Ecto neural progenitor cell (in vitro differentiated cells): ENCODE data around the gene TNFAIP8L3.
"Not testable (repeated sequence)": the region's sequence is repeated elsewhere in the genome, so short reads cannot be mapped to it uniquely, and the experiment has no call there.

ENCODE experiments used
- DNase-seq: peaks from one replicate; pipeline ENCODE4 v3.0.0-alpha.2; 2018; ENCODE audit warnings: low spot score

TNFAIP8L3 gene

DNA sequence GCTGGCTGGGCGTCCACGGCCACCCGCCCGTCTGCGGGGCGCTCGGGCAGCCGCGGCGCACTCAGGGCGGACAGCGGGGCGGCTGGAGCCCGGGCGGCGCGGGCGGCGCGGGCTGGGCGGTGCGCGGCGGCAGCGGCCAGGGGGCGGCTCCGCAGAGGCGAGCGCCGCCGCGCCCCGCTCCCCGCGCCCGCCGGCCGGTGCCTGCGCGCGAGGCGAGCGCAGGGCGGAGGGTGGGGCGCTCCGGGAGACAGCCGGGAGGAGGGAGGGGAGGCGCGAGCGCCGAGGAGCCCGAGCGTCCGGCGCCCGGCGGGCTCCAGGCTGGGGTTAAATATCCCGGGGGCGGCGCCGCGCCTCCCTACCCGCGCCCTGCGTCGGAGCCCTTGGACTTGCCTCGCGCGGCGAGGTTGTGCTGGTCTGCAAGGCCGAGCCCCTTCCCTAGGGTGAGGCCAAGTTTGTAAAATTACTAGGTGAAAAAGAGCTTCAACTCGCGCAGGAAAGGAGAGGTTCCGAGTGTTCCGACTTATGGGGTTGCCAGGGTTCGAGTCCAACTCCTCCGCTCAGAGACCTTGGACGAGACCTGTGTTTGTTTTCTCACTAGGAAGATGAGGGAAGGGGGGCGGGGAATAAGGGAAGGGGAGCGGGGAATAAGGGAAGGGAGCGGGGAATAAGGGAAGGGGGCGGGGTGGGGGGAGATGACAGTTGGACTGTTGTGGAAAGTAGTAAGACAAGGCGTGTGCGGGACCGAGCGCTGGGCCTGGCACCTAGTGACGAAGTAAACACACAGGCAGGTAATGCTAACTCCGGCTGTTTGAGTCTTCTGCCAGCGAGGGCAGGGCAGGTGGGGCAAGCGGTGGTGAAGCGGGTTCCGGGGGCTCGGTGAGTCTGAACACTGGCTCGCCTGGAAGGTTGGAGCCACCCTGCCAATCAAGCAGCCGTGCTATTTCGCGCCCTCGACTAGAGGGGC lies at the start of gene TNFAIP8L3:
TSS of gene TNFAIP8L3 (minus strand) at position 301 of the 964 bp plus-strand sequence. CDS start 311 bp downstream, outside the sequence.
- peak; percentile 52 for DNase-seq

DNA sequence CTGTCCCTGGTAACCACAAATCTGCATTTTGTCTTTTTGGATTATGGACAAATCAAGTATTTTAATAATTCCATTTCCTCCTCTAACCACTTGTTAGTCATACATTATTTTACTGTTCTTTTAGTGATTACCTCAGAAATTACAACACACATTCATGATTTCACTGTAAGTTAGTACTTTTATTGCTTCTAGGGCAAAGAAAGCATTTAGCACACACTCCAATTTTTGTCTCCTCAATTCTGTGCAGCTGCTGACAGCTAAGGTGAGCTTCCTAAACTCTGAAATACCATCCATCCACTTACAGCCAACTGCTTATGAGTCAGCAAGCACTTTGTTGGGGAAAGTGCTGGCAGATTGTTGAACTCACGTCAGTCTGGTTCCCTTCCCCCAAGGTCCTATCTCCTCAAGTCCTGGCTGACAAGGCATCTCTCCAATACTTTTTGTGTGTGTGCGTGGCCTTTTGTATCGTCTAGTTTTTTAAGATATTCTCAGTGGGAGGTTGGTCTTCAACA lies 49.4 kb upstream of the TNFAIP8L3 start:
- no peak for DNase-seq

DNA sequence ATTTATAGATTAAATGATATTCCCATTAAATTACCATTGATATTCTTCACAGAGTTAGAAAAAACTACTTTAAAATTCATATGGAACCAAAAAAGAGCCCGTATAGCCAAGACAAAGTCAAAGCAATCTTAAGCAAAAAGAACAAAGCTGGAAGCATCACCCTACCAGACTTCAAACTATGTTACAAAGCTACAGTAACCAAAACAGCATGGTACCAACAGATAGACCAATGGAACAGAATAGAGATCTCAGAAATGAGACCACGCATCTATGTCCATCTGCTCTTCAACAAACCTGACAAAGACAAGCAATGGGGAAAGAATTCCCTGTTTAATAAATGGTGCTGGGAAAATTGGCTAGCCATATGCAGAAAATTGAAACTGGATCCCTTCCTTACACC lies 45.6 kb upstream of the TNFAIP8L3 start:
- not testable (repeated sequence) for DNase-seq

DNA sequence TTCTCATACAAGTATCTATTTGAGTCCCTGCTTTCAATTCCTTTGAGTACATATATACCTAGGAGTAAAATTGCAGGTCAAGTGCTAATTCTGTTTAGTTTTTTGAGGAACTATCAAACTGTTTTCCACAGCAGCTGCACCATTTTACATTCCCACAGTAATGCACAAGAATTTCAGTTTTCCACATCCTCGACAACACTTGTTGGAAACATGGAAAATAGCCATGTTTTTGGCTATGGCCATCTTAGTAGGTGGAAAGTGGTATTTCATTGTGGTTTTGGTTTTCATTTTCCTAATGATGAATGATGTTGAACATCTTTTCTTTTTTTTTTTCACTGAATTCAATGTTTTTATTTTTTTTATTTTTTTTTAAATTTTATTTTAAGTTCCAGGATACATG lies 44.4 kb upstream of the TNFAIP8L3 start:
- no peak for DNase-seq

DNA sequence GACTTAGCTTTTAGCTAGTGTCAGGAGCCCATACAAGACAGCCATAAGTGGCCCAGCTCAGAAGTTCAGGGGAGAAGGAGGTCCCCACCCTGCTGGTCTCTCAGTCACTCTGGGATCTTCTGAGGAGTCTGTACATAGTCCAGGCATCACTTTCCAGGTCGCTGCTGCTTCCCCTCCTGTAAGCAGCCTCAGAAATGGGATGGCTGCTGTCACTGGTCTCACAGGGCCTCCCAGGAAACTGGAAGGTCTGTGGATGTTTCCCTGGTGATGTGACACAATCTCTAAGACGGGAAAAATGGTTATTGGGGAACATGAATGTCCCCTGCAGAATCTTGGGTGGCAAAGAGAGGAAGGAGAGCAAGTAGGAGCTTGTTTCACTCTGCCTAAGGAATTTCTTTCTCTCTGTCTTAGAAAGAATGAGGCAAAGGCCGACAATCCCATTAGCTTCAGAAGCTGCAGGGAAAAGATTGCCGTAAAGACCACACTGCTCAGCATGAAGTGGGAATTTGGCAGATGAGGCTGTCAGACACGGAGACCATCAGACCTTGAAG lies 43.2 kb upstream of the TNFAIP8L3 start:
- DNase-seq = no peak

DNA sequence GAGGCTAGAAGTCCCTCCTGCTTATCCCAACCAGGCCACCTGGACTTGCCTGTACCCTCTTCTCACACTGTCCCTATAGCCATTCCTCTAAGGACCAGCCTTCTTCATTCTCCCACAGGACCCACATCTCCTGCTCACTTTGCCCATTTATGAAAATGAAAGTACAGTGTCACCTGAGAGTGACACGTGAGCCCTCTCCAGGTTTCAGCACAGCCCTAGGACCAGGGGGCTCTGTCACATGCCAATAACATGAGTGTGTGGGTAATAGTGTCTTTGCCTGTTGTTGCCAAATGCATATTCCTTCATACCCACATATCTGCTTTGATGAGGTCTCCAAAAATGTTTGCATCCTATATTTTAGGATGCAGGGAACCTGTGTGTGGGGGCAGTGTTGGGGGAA lies 42.3 kb upstream of the TNFAIP8L3 start:
- DNase-seq = no peak

DNA sequence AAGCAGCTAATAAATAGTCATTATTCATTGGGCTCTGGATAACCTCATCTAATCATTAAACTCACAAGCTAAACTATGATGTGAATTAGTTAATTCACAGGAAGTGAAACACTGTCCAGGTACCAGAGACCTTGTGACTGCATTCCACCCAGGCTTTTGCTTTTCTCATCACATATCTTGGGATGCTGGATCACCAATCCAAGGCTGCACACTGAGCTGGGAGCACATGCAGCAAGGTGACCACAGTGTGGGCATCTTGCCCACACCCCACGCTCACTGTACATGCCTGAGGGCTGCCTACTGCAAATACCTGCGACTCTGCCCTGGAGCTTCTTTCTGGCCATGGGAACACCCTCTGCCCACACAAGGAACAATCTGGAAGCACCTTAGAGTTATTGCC lies 40.6 kb upstream of the TNFAIP8L3 start:
- no peak for DNase-seq

DNA sequence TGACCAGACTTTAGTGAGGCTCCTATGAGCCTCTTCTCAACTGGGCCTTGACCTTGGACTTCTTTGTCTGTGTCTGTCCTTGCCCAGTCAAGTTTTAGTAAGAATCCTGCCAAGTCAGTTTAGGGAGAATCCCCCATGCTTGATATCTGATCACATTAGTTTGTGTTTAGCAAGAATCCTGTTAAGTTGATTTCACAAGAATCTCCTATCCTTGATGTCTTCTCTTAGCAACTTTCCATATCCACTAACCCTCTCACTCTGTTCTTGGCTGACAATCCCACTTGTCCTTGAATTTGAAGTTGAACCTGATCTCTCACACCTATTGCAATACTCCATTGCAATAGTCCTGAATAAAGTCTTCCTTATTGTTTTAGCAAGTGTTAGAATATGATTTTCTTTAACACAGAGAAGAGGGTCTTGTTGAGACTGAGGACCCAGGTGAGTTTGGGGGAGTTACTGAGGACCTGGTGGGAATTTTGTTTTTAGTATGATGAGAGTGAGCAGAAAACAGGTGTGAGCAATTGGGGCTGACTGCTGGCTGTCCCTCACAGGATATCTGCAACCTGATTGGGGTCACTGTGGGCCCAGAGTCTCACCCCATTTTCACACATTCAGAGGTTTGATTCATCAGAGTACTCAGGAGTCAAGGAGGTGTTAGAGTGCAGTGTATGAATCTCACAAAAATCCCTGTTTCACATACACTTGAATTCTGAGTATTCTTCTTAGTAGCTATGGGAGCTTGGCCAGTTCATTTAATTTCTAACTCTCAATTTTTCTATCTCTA lies 39.9 kb upstream of the TNFAIP8L3 start:
- no peak for DNase-seq

DNA sequence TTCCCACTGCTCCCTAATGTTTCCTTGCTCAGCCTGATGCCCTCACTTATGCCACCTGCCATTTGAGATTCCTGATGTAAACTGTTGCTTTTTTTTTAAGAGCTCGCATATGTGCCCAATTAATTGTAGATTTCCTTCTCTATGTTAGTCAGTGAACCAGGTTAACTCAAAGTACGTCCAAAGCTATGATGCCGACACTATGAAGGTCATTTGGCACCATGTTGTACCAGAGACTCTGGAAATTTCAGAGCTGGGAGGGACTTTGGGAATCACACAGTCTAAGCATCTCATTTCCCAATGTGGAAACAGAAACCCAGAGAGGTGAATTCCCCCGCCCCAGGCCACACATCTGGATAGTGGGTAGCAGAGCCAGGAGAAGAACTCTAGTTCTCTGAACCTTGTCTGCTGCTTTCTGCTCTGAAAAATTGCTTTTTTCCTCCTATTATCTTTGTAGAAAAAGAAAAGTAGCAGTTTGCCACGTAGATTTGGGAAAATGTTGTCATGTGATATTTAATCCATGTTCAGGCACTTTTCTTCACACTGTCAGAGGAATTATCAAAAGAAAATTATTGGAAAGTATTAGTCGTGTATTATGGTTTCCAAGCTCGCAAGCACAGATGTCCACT lies 38.5 kb upstream of the TNFAIP8L3 start:
- DNase-seq = no peak

DNA sequence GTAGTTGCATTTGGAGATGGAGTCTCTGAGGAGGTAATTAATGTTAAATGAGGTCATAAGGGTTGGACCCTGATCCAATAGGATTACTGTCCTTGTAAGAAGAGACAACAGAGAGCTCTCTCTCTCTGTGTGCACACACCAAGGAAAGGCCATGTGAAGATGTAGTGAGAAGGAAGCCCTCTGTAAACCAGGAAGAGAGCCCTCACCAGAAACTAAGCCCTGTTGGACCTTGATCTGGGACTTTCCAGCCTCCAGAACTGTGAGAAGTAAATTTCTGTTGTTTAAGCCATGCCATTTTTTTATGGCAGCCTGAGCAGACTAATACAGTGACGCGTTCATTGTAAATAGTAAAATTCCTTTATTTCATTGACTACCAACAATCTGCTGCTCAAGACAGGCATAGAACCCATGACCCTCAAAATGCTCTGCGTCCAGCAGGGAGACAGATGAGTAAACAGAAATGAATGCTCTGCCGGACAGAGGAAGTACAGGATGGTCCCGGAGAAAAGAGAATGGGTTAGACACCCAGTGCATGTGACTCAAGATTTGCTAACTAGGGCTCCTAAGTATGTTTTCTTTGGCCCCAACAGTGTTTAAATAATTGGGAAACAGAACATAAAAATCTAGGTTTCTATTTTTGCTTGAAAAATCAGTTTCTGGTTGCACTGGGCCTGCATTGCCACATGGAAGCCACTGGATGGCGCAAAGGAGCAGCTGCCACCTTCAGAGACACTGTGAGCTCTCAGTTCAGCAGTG lies 37.9 kb upstream of the TNFAIP8L3 start:
- DNase-seq = peak; percentile 54

DNA sequence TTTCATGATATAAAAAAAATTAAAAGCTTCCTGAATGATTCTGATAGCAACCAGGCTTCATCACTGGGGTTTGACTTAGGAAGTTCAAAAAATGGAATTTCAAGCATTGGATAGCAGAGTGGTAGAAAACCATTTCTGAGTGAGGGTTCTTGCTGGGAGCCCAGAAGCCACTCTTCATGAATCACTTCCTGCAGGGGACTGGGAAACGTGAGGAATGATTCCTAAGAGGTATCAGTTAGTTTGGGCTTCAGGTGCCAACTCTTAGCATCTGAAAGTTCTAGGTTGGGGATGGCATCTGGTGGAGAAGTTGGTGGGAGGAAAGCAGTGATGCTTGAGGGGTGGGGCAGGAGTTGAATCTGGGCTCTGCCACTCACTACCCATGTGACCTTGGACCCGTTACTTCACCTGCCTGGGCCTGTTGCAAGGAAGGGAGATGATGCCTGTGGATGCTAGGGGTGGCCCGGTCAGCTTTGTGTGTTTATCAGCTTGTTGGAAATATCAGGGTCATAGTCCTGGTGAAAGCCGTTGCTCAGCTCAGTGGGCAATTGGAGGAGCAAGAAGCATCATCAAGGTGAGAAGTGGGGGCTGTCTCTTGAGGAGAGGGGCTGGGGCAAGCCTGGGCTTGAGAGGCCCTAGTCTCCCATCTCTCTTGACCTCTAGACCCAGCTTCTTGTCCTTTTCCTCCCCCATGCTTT lies 37.0 kb upstream of the TNFAIP8L3 start:
- DNase-seq = no peak

DNA sequence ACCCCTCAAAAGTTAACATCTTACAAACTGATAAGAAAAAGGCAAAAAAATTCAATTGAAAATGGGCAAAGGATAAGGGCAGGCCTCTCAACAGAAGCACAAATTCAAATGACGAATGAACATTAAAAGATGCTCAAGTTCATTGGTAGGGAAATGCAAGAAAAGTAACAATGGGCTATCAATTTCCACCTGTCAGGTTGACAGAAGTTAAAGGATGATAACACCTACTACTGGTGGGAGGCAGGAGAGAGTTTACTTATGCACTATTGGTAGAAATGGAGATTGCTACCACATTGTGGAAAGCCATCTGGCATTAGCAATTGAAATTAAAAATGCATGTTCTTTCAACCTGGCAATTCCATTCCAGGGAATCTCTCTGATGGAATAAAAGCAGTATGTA lies 35.6 kb upstream of the TNFAIP8L3 start:
- no peak for DNase-seq

DNA sequence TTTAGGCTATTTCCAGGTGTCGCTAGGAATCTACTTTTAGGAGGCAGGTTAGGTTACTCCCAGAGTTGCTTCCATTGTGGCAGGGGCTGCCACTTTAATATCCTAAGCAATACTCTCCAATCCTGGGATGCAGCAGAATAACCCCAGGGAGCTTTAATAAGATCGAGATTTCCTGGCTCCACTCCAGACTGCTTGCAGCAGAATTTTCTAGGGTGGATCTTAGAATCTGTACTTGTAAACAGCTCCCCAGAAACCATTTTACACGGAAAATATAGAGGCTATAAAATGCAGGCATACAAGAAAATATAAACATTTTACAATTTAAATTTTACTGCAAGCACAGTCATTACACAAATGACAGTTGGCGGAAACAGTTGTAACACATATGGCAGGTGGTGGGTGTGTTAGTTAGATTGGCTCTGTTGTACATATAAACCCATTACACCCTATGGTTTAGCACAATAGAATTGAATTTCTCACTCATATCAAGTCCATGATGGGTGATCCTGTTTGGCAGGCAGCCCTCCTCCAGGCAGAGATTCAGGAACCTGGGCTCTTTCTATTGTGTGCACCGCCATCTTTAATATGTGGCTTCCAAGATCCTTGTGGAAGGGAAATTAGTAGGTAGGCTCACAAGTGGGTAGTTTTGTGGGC lies 35.0 kb upstream of the TNFAIP8L3 start:
- DNase-seq = no peak

DNA sequence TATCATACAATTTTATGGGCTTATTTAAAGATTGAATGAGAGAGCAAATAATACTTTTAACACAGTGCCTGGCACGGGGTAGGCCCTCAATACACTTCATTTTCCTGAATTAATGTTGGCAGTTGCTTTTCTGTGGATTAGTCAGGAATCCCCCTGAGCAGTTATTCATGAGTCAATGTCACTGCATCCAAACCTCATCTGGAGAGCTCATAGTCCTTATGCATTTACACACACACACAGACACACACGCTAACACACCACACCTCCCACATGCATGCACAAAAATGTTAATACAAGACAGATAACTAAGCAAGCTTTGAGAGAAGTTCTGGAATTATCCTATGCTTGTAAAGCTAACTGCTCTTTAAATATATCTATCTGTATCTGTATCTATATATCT lies 34.0 kb upstream of the TNFAIP8L3 start:
- no peak for DNase-seq

DNA sequence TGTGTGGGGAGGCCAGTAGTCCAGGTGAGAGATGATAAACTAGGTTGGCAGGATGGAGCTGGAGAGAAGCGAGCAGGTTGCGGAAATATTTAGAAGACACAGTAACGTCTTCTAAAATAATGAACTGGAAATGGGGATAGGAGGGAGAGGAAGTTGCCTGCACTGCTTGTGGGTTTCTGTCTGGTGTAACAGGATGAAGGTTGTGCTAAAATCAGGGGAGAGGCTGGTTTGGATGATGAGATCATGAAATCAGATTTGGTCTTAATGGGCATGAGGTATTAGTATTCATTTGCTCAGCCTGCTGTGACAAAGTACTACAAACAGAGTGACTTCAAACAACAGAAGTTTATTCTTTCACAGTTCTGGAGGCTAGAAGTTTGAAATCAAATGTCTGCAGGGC lies 32.1 kb upstream of the TNFAIP8L3 start:
- DNase-seq = no peak

DNA sequence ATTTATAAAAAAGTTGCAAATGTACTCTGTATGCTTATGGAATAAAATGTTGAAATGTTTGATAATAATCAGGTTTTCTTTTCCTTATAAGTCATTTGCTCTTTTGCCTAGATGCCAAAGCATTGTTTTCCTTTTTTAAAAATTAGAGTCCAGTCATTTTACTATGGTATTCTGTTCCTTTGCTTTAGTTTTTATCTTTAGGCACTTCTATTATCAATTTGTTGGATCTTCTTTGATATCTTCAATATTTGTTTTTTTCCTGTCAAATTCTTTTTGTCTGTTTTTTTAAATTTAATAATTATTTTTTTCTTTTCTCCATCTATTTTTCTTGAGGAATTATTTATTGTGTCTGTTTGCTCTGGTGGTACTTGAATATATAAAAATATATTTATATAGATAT lies 28.3 kb upstream of the TNFAIP8L3 start:
- not testable (repeated sequence) for DNase-seq

DNA sequence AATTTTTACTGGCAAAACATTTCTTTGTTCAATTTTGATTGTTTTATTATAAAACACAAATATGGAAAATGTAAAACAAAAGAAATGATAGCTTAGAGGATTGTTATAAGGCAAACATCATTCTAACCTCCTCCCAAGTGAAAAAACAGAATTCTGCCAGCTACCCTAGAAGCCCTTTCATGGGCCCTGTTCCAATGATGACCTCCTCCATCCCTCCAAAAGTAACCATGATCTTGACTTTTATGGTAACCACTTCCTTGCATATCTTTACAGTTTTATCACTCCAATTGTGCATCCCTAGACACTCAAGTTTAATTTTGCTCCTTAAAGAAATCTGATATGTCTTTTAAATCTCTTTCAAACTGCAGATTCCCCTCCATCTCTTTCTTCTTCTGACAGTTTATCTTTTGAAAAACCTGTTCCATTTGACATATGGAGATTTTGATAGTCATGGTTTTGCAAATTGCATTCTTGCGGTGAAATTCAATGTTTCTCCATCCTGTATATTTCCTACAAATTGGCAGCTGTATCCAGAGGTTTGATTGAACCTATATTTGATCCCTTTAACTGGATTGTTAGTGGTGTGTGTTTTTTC lies 27.0 kb upstream of the TNFAIP8L3 start:
- DNase-seq = no peak

DNA sequence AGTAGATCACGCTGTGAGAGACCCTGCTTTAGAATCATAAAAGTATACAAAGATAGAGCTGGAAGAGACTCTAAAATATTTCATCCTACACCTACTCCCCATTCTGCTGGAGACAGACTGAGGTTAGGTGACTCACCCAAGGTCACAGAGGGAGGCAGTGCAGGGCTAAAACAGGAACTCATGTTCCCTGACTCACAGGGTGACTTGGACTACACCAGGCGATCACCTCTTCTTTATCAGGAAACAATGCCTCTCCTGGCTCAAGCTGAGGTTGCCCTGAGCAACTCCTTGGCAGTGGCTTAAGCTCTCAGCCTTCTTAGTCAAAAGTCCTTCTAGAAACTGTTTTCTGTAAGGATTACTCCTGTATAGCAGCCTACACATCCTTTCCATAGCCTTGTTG lies 26.4 kb upstream of the TNFAIP8L3 start:
- DNase-seq = no peak

DNA sequence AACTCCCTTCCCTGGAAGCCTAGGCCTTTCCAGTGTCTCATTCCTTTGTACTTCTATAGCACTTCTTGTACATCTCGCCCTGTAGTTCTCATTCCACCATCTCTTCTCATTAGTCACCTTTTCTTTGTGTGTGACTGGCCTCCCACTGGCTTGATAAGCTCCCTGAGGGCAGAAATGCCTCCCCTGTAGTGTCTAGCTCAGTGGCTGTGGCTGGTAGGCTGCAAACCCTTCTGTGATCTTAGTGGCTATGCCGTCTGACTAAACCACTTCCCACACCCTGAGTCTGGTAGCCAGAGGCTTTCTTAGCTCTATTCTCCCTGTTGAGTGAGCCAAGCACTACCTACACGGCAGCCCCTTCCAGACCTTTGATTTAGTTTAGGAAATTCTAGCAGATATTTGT lies 24.4 kb upstream of the TNFAIP8L3 start:
- DNase-seq = no peak

DNA sequence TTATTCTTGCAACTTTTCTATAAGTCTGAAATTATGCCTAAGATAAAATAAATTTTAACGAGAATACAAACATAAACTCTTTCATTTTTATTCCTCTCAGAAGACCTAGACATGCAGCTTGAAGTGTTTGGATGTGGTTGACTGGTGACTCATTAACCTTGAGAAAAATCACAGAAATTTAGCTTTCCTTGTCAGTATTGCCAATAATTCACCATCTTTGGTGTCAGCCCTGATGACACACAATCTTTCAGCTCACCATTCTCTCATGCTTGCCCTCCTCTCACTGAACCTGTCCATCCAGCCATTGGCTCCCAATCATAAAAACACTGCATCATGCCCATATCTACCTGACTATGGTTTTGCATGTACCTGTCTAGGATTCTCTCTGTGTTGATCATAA lies 22.6 kb upstream of the TNFAIP8L3 start:
- no peak for DNase-seq
